ENCODE measurements around the gene ASCL5. TPM values are rescaled to one million over a fixed set of nuclear protein-coding genes. Genes with fewer than 3 reads are reported as not detected.

The ASCL5 gene
- total and polyA plus RNA-seq, 3 donors from 2014 or later: 0.24 TPM; not detected in 2

DNA sequence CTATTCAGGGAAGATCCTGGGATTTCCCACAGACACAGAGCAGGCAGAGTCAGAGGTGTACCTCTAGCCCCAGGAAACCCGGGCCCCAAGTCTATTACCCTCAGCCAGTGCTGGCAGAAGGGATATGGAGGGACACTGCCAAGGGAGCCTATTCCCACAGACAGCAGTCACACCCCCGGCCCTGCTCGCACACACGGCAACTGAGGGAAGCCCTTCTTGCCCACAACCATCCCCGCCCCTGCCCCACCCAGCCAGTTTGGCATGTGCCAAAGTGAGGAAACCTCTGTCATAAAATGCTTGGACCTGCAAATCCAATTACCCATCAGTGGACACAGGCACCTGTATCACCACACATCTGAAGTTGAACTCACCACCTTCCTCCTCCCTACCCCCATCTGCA, 21.3 kb downstream of the ASCL5 start:
- Histone ChIP-seq H3K27ac (no peak overlapping the region), H3K4me3 (no peak overlapping the region), H3K36me3 (ENCODE audit: low read depth, missing control alignments) (no peaks in the 10 kb centered on the region), H3K9me3 (no peaks in the 10 kb centered on the region), H3K4me1 (no peaks in the 10 kb centered on the region), H3K27me3 (no peaks in the 10 kb centered on the region)
- TF ChIP-seq, protein P1, sequence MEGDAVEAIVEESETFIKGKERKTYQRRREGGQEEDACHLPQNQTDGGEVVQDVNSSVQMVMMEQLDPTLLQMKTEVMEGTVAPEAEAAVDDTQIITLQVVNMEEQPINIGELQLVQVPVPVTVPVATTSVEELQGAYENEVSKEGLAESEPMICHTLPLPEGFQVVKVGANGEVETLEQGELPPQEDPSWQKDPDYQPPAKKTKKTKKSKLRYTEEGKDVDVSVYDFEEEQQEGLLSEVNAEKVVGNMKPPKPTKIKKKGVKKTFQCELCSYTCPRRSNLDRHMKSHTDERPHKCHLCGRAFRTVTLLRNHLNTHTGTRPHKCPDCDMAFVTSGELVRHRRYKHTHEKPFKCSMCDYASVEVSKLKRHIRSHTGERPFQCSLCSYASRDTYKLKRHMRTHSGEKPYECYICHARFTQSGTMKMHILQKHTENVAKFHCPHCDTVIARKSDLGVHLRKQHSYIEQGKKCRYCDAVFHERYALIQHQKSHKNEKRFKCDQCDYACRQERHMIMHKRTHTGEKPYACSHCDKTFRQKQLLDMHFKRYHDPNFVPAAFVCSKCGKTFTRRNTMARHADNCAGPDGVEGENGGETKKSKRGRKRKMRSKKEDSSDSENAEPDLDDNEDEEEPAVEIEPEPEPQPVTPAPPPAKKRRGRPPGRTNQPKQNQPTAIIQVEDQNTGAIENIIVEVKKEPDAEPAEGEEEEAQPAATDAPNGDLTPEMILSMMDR (IDR thresholded peaks at IDR 0.05): no peak
- TF ChIP-seq POLR2A (IDR thresholded peaks at IDR 0.05): no peak
- WGBS, 2 donors: 80 to 98% methylated on average over 4 to 5 of the region's 5 CpGs
- no peak for DNase-seq
- intact Hi-C loops (cut with DNase I; ENCODE audit: low total_unique reads): no loop called here

DNA sequence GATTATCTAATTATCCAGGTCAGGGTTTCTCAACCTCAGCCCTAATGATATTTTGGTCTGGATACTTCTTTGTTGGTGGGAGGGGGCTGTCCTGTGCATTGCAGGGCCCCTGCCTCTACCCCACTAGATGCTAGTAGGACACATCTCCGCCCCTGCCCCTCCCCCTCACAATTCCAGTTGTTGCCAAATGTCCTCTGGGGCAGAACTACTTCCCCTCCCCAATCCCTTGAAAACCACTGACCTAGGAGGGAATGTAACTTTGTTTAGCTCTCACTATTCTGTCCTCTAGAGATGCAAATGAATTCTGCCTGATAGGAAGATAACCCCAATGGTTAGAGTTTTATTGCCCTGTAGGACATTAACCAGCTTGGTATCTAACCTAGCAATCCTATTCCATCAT, 22.8 kb downstream of the ASCL5 start:
- no peaks in the 10 kb centered on the region for H3K4me1 ChIP-seq
- WGBS, 2 donors: 70 to 75% methylated on average over 1 of the region's 1 CpG
- TF ChIP-seq, protein P1 (IDR thresholded peaks at IDR 0.05): no peak
- TF ChIP-seq POLR2A (IDR thresholded peaks at IDR 0.05): no peak
- H3K4me3 ChIP-seq: no peak overlapping the region
- DNase-seq: no peak
- intact Hi-C loops (cut with DNase I; ENCODE audit: low total_unique reads): no loop called here
- no peaks in the 10 kb centered on the region for H3K9me3 ChIP-seq
- H3K27me3 ChIP-seq: no peaks in the 10 kb centered on the region
- no peaks in the 10 kb centered on the region for H3K36me3 ChIP-seq (ENCODE audit: low read depth, missing control alignments)
- H3K27ac ChIP-seq: no peak overlapping the region

DNA sequence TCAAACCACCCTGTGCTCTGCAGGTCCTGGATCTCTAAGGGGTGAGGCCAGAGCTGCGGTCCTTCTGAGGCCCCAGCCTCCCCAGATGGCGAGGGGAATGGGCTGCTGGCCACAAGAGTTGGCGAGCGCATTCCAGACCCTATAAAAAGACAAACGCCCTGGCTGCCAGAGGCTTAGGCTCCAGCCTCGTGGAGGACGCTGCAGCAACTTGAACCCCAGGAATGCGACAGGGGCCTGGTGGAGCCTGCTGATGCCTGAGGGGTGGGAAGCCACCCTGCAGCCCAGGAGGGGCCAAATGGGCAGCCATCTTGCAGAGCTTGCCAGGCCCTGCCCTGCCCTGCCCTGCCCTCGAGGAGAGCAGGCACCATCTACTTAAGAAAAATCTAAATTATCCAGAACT, 23.3 kb downstream of the ASCL5 start:
- TF ChIP-seq, protein P1 (IDR thresholded peaks at IDR 0.05): no peak
- TF ChIP-seq POLR2A (IDR thresholded peaks at IDR 0.05): no peak
- Histone ChIP-seq H3K27me3 (no peaks in the 10 kb centered on the region), H3K9me3 (no peaks in the 10 kb centered on the region), H3K4me1 (no peaks in the 10 kb centered on the region), H3K4me3 (no peak overlapping the region), H3K36me3 (ENCODE audit: low read depth, missing control alignments) (no peaks in the 10 kb centered on the region), H3K27ac (no peak overlapping the region)
- WGBS, 2 donors: 85 to 93% methylated on average over 7 to 9 of the region's 9 CpGs
- intact Hi-C loops (cut with DNase I; ENCODE audit: low total_unique reads): no loop called here
- DNase-seq: no peak

DNA sequence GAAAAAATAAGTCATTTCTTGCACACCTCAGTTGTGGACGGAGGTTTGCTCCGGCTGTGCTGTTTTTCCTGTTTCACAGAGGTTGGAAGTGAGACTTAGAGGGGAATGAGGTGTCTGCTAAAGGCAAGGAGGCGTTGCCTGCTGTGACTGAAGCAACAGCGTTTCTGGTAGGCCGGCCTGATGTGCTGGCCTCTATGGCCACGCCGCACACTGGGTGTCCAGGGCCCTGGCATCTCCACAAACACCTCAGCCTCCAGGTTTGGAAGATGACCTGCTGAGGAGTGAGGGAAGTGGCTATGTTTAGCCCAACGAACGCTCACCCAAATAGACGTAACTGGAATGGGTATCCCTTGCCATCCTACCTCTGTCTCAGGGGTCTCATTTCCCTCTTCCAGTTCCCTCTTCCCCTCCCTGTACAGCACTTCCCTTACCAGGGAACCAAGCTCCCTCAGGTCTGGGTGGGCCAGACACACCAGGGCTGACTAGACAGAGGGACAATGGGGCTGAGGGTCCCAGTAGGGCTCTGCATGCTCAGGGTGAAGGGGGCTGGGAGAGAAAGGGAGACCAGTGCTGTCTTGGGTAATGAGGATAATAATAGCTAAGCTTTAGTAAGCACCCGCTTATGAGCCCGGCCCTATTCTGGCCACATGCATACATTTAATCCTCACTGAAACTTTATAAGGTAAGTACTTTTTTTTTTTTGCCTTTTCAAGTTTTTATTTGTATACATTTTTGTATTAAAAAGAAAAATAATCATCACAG, 26.6 kb downstream of the ASCL5 start:
- DNase-seq: no peak
- intact Hi-C loops (cut with DNase I; ENCODE audit: low total_unique reads): no loop called here
- no peaks in the 10 kb centered on the region for H3K4me1 ChIP-seq
- no peaks in the 10 kb centered on the region for H3K27me3 ChIP-seq
- no peak overlapping the region for H3K4me3 ChIP-seq
- no peaks in the 10 kb centered on the region for H3K9me3 ChIP-seq
- TF ChIP-seq, protein P1 (IDR thresholded peaks at IDR 0.05): no peak
- no peak for TF ChIP-seq POLR2A (IDR thresholded peaks at IDR 0.05)
- H3K27ac ChIP-seq: no peak overlapping the region
- H3K36me3 ChIP-seq (ENCODE audit: low read depth, missing control alignments): no peaks in the 10 kb centered on the region
- WGBS, 2 donors: 95 to 97% methylated on average over 12 of the region's 12 CpGs
